ENCODE data around the gene TCP11. TPM values are rescaled to one million over a fixed set of nuclear protein-coding genes. Genes with fewer than 3 reads are reported as not detected.

The TCP11 gene
- total and polyA plus RNA-seq, 10 donors, result not detected

DNA sequence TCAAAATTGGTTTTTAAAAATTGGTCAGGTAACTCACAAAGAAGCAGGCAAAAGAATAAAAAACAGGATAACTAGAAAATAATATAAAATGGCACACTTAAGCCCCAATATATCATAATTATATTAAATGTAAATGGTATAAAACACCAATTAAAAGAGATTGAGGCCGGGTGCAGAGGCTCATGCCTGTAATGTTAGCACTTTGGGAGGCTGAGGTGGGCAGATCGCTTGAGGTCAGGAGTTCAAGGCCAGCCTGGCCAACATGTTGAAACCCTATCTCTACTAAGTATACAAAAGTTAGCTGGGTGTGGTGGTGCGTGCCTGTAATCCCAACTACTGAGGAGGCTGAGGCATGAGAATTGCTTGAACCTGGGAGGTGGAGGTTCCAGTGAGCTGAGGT, 36.1 kb downstream of the TCP11 start:
- WGBS, 5 donors, result 90 to 98% (median 94%) methylated on average over 3 of the region's 3 CpGs
- TF ChIP-seq POLR2AphosphoS5 (IDR thresholded peaks at IDR 0.05) (no peak), POLR2A (IDR thresholded peaks at IDR 0.05) (no peak)
- TF ChIP-seq, protein P1, sequence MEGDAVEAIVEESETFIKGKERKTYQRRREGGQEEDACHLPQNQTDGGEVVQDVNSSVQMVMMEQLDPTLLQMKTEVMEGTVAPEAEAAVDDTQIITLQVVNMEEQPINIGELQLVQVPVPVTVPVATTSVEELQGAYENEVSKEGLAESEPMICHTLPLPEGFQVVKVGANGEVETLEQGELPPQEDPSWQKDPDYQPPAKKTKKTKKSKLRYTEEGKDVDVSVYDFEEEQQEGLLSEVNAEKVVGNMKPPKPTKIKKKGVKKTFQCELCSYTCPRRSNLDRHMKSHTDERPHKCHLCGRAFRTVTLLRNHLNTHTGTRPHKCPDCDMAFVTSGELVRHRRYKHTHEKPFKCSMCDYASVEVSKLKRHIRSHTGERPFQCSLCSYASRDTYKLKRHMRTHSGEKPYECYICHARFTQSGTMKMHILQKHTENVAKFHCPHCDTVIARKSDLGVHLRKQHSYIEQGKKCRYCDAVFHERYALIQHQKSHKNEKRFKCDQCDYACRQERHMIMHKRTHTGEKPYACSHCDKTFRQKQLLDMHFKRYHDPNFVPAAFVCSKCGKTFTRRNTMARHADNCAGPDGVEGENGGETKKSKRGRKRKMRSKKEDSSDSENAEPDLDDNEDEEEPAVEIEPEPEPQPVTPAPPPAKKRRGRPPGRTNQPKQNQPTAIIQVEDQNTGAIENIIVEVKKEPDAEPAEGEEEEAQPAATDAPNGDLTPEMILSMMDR (IDR thresholded peaks at IDR 0.05 in 8 of 11, conservative IDR thresholded peaks at IDR 0.05 in 3 of 11), result no peak
- DNase-seq, result no peak
- Histone ChIP-seq H3K27ac (no peak overlapping the region), H3K36me3 (no peaks in the 10 kb centered on the region), H3K9me3 (peaks cover 0 to 13% (median 5%) of the 10 kb centered on the region in 8 donors), H3K27me3 (replicated peaks in 1 of 7) (no peaks in the 10 kb centered on the region), H3K4me1 (no peaks in the 10 kb centered on the region), H3K4me3 (no peak overlapping the region)
- intact Hi-C loops (cut with DNase I; ENCODE audit: low total_unique reads), result no loop called here

DNA sequence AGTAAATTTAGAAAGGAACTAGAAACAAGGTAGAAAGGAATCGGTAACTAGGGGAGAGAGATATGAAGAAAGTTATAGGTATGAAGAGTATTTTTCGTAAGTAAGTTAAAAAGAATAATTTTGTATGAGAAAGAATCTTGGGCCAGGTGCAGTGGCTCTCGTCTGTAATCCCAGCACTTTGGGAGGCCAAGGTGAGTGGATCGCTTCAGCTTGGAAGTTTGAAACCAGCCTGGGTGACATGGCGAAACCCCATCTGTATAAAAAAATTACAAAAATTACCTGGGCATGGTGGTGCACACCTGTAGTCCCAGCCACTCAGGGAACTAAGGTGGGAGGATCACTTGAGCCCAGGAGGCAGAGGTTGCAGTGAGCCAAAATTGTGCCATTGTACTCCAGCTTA, 42.0 kb downstream of the TCP11 start:
- no peak overlapping the region for H3K27ac ChIP-seq
- intact Hi-C loops (cut with DNase I; ENCODE audit: low total_unique reads), result no loop called here
- no peaks in the 10 kb centered on the region for H3K27me3 ChIP-seq (replicated peaks in 1 of 7)
- WGBS, 5 donors, result 90 to 98% (median 97%) methylated on average over 5 of the region's 5 CpGs
- TF ChIP-seq POLR2AphosphoS5 (IDR thresholded peaks at IDR 0.05) (no peak), POLR2A (IDR thresholded peaks at IDR 0.05) (no peak)
- no peak overlapping the region for H3K4me3 ChIP-seq
- H3K4me1 ChIP-seq, result no peaks in the 10 kb centered on the region
- no peaks in the 10 kb centered on the region for H3K36me3 ChIP-seq
- no peak for DNase-seq
- H3K9me3 ChIP-seq, result no peaks in the 10 kb centered on the region

DNA sequence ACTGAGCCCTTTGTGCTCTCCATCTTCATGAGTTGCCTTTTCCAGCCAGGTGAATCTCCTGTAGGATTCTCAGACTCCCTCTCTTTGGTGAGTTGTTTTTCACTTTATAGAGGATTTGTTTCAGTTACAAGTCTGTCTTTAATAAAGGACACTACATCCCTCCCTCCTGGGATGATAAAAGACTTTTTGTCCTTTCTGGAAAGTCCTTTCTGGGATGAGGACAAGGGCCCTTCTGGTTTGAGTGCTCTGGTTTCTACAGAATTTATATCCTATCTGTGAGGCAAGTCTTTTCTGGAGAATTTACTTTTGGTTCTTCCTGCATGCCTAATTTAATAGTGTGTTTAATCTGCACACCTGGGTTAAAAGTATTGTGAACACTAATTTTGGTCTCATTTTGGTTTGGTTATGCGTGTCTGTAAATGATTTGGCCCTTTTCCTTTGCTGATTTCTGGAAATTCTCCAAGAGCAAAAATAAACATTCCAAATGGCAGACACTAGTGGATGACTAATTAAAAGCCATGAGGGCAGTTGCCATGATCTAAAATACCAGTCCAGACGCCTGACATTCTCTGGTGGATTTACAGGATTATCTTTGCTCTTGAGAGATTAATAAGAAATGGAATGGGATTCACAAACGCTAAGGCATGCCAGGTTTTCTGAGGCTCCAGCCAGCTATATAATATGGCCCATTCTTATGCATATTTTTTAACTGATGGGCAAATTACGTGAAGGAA, 44.8 kb downstream of the TCP11 start:
- 64 to 81% (median 78%) methylated on average over 4 of the region's 4 CpGs for WGBS, 5 donors
- DNase-seq, result no peak

DNA sequence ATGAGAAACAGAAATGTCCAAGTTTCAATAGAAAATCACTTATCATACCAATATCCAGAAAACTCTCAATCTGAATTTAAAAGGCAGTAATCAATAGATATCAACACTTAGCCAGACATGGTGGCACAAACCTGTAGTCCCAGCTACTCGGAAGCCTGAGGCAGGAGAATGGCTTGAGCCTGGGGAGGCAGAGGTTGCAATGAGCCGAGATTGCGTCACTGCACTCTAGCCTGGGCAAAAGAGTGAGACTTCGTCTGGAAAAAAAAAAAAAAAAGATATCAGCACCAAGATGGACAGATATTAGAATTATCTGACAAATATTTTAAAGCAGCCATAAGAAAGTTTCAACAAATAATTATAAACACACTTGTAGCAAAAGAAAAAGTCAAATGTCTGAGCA, 47.0 kb downstream of the TCP11 start:
- intact Hi-C loops (cut with DNase I; ENCODE audit: low total_unique reads), result no loop called here
- H3K27ac ChIP-seq, result peak overlapping the region in 1 of 8 donors; percentile 0
- H3K36me3 ChIP-seq, result peaks cover 0 to 35% (median 13%) of the 10 kb centered on the region in 6 donors
- no peak for DNase-seq
- no peaks in the 10 kb centered on the region for H3K27me3 ChIP-seq (replicated peaks in 1 of 7)
- TF ChIP-seq, protein P1 (IDR thresholded peaks at IDR 0.05 in 8 of 11, conservative IDR thresholded peaks at IDR 0.05 in 3 of 11), result no peak
- TF ChIP-seq POLR2A (IDR thresholded peaks at IDR 0.05), result no peak
- TF ChIP-seq POLR2AphosphoS5 (IDR thresholded peaks at IDR 0.05), result no peak
- H3K4me1 ChIP-seq, result peaks cover 0 to 30% (median 7%) of the 10 kb centered on the region in 6 donors
- WGBS, 5 donors, result 70 to 86% (median 81%) methylated on average over 4 of the region's 4 CpGs
- no peak overlapping the region for H3K4me3 ChIP-seq
- H3K9me3 ChIP-seq, result no peaks in the 10 kb centered on the region

More for the DNA sequence above, 44.8 kb downstream of the TCP11 start:
- TF ChIP-seq POLR2AphosphoS5 (IDR thresholded peaks at IDR 0.05) (no peak), POLR2A (IDR thresholded peaks at IDR 0.05) (no peak)
- TF ChIP-seq, protein P1 (IDR thresholded peaks at IDR 0.05 in 8 of 11, conservative IDR thresholded peaks at IDR 0.05 in 3 of 11), result no peak
- H3K36me3 ChIP-seq, result peaks cover 0 to 14% (median 1%) of the 10 kb centered on the region in 6 donors
- H3K4me1 ChIP-seq, result peaks cover 0 to 23% (median 4%) of the 10 kb centered on the region in 6 donors
- peak overlapping the region in 3 of 8 donors; percentile 10 to 22 (median 13) for H3K27ac ChIP-seq
- intact Hi-C loops (cut with DNase I; ENCODE audit: low total_unique reads), result no loop called here
- no peak overlapping the region for H3K4me3 ChIP-seq
- H3K27me3 ChIP-seq (replicated peaks in 1 of 7), result no peaks in the 10 kb centered on the region
- no peaks in the 10 kb centered on the region for H3K9me3 ChIP-seq
